NCI-H510A (cell line): ENCODE results near the gene COL1A1.

ENCODE experiments used
- DNase-seq: peaks from one replicate; lab custom pipeline; 2025; lab: John Stamatoyannopoulos, UW

The COL1A1 gene

DNA sequence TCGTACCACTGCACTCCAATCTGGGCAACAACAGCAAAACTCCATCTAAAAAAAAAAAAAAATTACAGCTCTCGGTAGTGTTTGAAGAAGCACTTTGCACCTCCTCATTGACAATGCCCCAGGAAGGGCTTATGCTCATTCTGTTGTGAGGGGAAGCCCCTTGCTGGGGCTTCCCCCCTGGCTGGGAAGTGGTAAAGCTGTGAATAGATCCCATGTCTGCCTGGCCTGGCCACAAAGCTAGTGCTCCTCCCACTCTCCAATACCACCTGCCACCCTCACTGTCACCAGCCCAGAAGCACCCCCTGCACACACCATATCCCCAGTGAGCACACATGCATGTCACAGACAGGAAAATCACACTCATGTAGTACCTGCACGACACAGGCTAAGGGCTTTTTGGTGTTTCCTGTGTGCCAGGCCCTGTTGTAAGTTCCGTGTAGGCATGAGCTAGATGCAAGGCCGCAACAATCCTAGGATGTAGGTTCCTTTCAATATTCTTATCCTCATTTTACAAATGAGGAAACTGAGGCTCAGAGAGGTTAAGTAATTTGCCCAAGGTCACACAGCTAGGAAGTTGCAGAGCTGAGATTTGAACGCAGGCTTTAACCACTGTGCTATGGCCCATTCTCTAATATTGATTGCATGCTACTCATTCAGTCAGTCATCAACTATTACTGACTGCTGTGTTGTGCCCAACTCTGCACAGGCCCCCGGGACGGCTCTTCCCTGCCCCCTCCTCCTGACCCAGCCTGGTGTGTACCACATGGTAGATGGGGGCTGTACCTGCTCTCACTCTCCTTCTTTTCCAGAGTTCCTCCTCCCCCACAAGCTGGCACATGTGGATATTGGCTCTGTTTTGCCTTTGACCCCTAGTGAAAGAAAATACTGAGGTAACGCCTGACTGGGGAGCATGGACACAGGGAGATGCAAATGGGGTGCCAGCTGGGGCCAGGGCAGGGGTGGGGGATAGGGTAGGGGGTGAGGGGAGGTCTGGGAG is 11.9 kb upstream of the COL1A1 start:
- DNase-seq = peak; percentile 11

DNA sequence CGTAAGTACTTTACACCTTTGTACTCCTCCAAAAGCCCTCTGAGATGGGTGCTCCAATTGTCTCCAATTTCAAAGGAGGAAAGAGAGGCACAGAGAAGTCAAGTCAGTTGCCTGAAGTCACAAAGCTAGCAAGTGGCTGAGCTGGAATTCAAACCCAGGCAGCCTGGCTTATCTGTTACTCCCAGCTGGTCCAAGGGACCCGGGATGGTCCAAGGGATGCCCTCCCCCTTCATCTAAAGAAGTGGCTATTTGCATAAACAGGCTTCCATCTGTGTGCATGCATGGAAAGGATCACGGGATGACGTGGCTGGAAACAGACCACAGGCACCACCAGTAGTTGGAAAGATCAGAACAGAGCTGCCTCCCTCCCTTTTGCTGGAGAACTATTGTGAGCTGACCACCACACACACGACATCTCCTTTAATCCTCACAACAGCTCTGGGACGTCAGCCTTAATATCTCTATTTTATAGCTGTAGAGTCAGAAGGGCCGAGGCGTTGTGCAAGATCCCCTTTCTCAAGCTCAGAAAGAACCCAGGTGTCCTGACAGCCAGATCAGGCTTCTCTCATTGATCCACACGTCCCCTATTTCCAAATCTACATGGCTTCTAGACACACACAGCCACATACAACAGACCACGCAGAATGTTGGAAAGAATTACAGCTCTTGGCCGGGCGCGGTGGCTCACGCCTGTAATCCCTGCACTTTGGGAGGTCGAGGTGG is 10.9 kb upstream of the COL1A1 start:
- no peak for DNase-seq

- no peak for DNase-seq
Observed at GRCh38 chr17:50211249-50212120, 10.1 kb upstream of the COL1A1 start.

- no peak for DNase-seq
Observed at GRCh38 chr17:50210240-50211225, 9.1 kb upstream of the COL1A1 start.

DNA sequence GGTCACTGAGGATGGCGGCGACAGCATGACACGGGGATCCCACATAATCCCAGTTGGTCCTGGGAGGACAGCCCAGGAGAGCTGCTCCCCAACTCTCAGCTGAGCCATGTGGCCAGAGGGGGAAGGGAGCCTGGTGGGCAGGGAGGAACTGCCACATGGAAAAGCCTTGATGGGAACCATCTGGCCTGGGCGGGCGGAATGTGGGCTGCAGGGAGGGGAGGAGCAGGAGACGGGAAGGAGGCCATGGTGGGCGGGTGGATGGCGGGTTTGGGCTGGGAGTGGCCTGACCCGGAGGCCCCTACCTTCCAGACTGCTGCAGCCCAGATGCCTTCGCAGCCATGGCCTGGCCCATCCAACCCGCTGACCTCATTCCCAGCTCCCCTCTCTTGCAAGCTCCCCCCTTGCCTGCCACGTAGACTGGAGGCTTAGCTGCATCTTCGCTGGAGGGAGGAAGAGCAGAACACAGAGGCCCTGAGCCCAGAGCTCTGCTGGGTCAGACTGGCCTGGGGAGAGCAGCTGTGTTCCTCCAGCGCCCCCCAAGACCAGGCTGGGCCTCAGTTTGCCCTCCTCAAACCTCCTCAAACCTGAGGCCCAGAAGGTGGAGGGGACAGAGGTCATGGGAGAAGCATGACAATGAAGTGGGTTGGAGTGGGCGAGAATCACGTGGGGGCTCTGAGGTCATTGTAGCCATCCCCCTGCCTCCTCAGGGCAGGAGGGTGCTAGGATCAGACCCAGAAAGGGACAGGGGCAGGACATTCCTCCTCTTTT is 8.2 kb upstream of the COL1A1 start:
- DNase-seq = no peak

- no peak for DNase-seq
Observed at GRCh38 chr17:50209133-50209471, 7.7 kb upstream of the COL1A1 start.

GRCh38 chr17:50208611-50209061 is 7.2 kb upstream of the COL1A1 start:
- DNase-seq = no peak

GRCh38 chr17:50207792-50208567 is 6.5 kb upstream of the COL1A1 start:
- no peak for DNase-seq

- no peak for DNase-seq
Observed at GRCh38 chr17:50207315-50207714, 5.9 kb upstream of the COL1A1 start.

GRCh38 chr17:50206604-50207293 is 5.3 kb upstream of the COL1A1 start:
- peak; percentile 59 for DNase-seq

- DNase-seq = no peak
Observed at GRCh38 chr17:50205963-50206505, 4.6 kb upstream of the COL1A1 start.

GRCh38 chr17:50205111-50205962 is 3.9 kb upstream of the COL1A1 start:
- DNase-seq = no peak

GRCh38 chr17:50204431-50204830 is 3.0 kb upstream of the COL1A1 start:
- no peak for DNase-seq

- DNase-seq = no peak
Observed at GRCh38 chr17:50203604-50204345, 2.3 kb upstream of the COL1A1 start.

- DNase-seq = no peak
Observed at GRCh38 chr17:50203086-50203485, 1.7 kb upstream of the COL1A1 start.

- DNase-seq = peak; percentile 64
Observed at GRCh38 chr17:50200457-50201275, 765 bp downstream of the COL1A1 start.
